Activated T-cell treated with anti-CD3 and anti-CD28 coated beads, Interleukin-2, amount 50 U/mL, for 4 hours (primary cell): ENCODE data around the gene C5orf58. TPM values are rescaled to one million over a fixed set of nuclear protein-coding genes. Genes with fewer than 3 reads are reported as not detected.

Experiments used
- ATAC-seq, 2 donors: fragments of 200-7000 bp; cut with Tn5 transposase; one replicate each; pipeline ENCODE4 v1.10.0; 2021
- DNase-seq: peaks from one replicate; pipeline ENCODE4 v3.0.0-alpha.2; 2020
- H3K27me3 Mint-ChIP-seq: one replicate; pipeline ENCODE4 v1.8.0; 2021; ENCODE audit warnings: low read depth, mixed read lengths
- H3K36me3 Mint-ChIP-seq: one replicate; pipeline ENCODE4 v1.8.0; 2022; ENCODE audit warnings: mixed read lengths; ENCODE audit not compliant: insufficient read depth
- H3K4me1 Mint-ChIP-seq: one replicate; pipeline ENCODE4 v1.8.0; 2021; ENCODE audit warnings: low read depth, mixed read lengths
- H3K4me3 Mint-ChIP-seq: one replicate; pipeline ENCODE4 v1.8.0; 2021; ENCODE audit warnings: mild to moderate bottlenecking, moderate library complexity, mixed read lengths
- H3K9me3 Mint-ChIP-seq: one replicate; pipeline ENCODE4 v1.8.0; 2021; ENCODE audit warnings: mixed read lengths
- total RNA-seq, 3 donors: library from RNA; stranded (reverse); gene quantifications; one replicate each; pipeline ENCODE4 v1.2.1, GENCODE V29; 2021

C5orf58 gene
- total RNA-seq, 3 donors from 2014 or later, result not detected

DNA sequence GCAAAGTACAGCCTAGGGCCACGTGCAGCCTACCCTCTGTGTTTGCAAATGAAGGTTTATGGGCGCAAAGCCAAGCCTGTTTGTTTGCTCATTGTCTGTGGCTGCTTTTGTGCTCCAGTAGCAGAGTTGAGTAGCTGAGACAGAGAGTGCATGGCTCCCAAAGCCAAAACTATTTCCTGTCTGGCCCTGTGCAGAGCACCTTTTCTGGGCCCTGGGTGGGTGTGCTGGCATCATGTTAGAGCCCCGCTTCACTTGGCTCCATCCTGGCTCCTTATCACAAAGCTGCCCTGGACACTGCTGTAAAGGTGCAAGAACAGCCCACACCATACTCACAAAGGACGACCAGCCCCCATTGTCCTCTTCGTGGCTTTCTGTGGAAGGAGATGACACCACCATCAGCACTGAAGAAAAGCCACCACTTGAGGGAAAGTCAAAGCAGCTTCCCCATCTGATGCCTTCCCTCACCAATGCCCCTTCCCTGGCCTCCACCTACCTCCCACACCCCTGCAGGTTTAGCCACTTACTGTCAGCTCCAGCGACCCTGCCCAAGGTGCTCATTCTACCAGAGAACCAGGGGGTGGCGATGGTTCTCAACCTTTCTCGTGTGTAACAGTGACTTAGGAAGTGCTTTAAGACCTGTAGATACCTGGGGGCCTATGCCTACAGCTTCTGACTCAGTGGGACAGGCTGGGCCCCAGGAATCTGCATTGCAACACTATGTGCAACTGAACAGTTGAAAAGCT, 41.4 kb downstream of the C5orf58 start:
- peaks cover 65% of the 10 kb centered on the region for H3K36me3 Mint-ChIP-seq
- H3K27me3 Mint-ChIP-seq, result no peaks in the 10 kb centered on the region
- ATAC-seq, result peak; percentile 10 to 19
- H3K4me1 Mint-ChIP-seq, result peaks cover 90% of the 10 kb centered on the region
- no peaks in the 10 kb centered on the region for H3K9me3 Mint-ChIP-seq
- H3K4me3 Mint-ChIP-seq, result peak overlapping the region; percentile 63
- DNase-seq, result peak; percentile 46

DNA sequence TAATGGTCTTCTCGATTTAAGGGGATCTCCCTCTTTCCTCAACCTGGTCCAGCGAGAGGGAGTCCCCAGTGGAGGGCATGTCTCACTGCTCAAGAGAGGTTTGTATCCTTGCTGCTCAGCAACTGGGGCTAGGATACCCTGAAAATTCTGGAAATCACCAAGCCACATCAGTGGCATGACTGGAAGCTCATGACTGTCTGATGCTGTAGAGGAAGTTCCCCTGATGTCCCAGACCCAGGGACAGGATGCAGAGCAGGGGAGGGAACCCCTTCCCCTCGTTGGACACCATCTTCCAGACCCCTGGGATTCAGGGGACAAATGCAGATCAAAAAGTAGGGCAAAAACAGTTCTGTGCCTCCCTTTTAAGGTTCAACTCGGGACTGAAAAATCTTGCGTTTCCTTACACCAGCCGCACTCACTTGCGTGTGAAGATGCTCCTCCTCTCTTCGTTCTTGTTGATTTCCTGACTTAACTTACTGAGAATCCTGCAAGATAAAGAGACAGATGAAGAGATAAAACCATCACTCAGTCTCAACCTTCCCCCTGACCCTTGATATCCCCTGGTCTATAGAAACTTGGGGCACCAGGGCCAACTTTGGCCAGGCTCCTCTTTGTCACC, 42.7 kb downstream of the C5orf58 start:
- Mint-ChIP-seq H3K4me1 (peaks cover 91% of the 10 kb centered on the region), H3K9me3 (no peaks in the 10 kb centered on the region), H3K27me3 (no peaks in the 10 kb centered on the region), H3K36me3 (peaks cover 58% of the 10 kb centered on the region), H3K4me3 (peak overlapping the region; percentile 67)
- DNase-seq (no peak), ATAC-seq (peak; percentile 6 to 17)

DNA sequence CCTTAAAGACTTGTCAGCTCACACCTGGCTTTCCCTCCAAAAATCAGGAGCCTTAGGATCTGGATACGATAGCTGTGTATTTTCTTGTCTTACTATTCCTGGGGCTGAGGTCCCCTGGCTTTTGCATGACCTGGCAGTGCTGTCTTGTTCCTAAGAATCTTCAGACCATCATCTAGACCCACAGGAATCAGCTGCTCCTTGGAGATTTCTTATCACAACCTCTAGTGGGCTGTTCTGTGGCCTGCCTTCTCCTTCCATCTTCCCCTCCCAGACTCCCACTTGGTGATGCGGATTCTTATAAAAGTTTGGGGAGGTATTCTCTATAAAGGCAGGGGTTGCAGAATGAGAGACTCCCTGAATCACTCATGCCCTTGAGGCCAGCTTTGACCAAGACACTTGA, 43.4 kb downstream of the C5orf58 start:
- Mint-ChIP-seq H3K9me3 (no peaks in the 10 kb centered on the region), H3K36me3 (peaks cover 52% of the 10 kb centered on the region), H3K27me3 (no peaks in the 10 kb centered on the region), H3K4me1 (peaks cover 89% of the 10 kb centered on the region), H3K4me3 (peak overlapping the region; percentile 67)
- DNase-seq, result no peak
- ATAC-seq, result no peak

DNA sequence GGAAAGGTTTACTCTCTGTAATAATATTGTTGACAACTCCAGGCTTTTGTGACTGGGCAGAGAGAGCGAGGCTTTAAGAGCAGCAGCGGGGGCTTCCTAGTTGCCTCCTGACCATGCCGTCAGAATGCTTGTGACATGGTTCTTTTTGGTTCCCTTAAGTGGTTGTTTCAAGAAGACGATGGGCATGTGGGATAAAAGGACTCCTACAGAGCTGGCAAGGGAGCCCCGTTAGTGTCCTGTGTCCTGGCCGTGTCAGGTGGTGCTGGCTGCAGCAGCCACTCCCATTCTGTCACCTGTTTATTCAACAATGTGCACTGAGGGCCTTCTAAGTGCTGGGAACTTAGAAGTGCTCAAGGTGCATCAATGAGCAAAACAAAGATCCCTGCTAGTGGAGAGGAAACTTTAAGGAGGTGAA, 45.1 kb downstream of the C5orf58 start:
- Mint-ChIP-seq H3K9me3 (no peaks in the 10 kb centered on the region), H3K4me1 (peaks cover 91% of the 10 kb centered on the region), H3K27me3 (no peaks in the 10 kb centered on the region), H3K36me3 (peaks cover 44% of the 10 kb centered on the region), H3K4me3 (peak overlapping the region; percentile 60)
- no peak for ATAC-seq
- DNase-seq, result no peak

DNA sequence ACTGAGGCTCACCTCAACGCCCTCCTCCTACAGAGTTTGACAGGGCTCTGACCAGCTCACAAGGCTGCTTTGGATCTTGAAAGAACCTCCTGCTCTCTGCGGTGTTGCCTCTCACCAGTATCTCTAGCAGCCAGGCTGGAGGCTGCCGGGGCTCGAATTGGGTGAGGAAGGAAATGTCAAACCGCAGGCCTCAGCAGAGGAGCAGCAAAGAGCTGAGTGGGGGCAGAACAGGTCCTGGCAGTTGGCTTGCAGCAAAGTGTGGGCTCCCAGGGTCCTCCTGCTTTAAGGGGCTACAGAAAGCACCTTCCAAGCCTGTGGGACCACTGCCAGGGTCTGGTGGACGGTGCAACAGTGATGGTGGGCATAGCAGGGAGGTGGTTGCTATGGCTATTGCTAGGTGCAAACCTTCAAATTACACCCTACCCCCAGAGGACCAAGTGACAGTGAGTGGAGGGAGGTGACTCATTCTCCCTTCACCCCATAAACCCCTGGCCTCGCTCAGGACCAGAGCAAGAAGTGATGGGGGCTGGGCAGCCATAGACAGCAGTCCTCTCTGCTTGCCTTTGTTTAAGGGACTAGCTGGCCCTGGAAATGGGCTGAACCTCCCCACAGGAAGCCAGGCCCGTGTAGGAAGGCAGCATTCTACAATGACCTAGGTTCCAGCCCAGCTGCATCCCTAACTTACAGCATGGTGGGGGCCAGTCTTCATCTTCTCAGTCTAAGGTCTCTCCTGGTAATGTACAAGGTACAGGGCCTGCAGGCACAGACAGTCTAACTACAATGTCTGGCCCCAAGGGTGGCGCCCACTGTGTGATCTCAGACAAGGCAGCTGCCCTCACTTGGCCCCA, 46.0 kb downstream of the C5orf58 start:
- ATAC-seq (peak; percentile 86), DNase-seq (peak; percentile 77)
- Mint-ChIP-seq H3K36me3 (peaks cover 48% of the 10 kb centered on the region), H3K9me3 (no peaks in the 10 kb centered on the region), H3K4me3 (peak overlapping the region; percentile 73), H3K4me1 (peaks cover 95% of the 10 kb centered on the region), H3K27me3 (no peaks in the 10 kb centered on the region)

DNA sequence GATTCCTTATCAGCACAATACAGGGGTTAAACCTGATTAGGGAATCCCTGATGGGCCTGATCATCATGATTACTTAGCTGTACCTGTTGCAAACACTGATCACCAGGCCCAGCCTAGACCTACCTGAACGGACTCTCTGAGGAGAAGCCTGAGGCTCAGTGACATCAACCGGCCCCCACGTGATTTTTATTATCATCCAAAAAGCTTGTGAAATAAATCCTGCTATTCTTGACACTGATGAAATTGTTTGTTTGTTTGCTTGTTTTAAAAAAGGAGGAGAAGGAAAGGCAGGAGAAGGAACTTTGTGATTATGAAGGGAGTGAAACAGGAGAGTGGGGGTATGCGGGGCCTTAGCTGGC, 46.7 kb downstream of the C5orf58 start:
- H3K9me3 Mint-ChIP-seq, result no peaks in the 10 kb centered on the region
- ATAC-seq, result no peak
- H3K36me3 Mint-ChIP-seq, result peaks cover 46% of the 10 kb centered on the region
- peak overlapping the region; percentile 73 for H3K4me3 Mint-ChIP-seq
- no peak for DNase-seq
- peaks cover 95% of the 10 kb centered on the region for H3K4me1 Mint-ChIP-seq
- no peaks in the 10 kb centered on the region for H3K27me3 Mint-ChIP-seq

DNA sequence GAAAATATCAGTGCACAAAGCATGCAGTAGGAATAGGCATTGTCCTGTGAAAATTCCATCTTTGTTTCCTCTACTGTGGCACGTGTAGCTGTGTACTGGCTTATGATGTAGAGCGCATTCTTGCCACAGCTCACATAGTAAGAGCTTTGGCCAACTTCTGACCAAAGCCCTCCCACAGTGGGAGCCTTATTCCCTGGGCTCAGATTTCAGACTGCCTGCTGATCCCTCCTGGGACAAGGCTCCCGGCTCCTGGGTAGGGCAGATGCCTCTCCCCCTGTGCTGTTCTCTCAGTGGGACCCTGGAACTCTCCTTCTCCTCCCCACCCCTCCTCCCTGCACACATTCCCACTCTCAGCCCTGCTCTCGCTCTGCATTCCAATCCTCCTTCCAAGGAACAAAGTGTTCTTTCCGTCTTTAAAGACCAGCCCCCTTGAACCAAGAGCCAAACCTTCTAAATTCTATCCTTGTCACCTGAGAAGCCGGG, 47.3 kb downstream of the C5orf58 start:
- DNase-seq (no peak), ATAC-seq (no peak)
- H3K36me3 Mint-ChIP-seq, result peaks cover 48% of the 10 kb centered on the region
- no peaks in the 10 kb centered on the region for H3K27me3 Mint-ChIP-seq
- peaks cover 95% of the 10 kb centered on the region for H3K4me1 Mint-ChIP-seq
- peak overlapping the region; percentile 73 for H3K4me3 Mint-ChIP-seq
- H3K9me3 Mint-ChIP-seq, result no peaks in the 10 kb centered on the region

DNA sequence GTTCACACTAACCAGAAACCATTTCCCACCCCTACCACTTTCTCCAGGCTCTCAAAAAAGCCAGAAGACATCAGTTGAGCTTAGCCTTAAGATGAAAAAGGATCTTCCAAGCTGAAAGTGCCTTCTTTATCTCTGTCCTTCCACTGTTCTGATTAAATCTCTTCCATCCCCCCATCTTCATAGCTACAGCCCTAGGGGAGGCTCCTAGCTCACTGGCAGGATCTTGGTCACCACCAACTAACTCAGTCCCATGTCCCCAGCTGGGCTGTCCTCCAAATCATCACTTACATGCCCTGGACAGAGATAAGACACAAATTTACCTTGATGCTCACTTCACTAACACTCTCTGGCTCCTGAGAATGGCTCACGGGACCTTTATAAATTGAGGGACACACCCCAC, 50.5 kb downstream of the C5orf58 start:
- H3K36me3 Mint-ChIP-seq, result peaks cover 56% of the 10 kb centered on the region
- DNase-seq (no peak), ATAC-seq (no peak)
- peak overlapping the region; percentile 16 for H3K4me3 Mint-ChIP-seq
- no peaks in the 10 kb centered on the region for H3K27me3 Mint-ChIP-seq
- no peaks in the 10 kb centered on the region for H3K9me3 Mint-ChIP-seq
- peaks cover 97% of the 10 kb centered on the region for H3K4me1 Mint-ChIP-seq

DNA sequence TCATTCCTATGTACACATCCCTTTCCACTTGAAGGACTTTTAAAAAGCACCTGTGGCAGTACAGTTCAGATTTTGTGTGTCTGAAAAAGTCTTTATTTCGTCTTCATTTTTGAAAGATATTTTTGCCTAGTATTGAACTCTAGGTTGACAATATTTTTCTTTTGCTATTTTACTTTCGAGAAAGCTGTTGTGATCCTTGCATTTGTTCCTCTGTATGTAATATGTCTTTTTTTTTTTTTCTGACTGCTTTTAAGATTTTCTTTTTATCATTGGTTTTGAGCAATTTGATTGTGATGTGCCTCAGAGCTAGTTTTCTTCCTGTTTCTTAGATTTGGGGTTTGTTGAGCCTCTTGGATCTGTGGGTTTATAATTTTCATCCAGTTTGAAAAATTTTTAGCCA, 51.4 kb downstream of the C5orf58 start:
- Mint-ChIP-seq H3K4me1 (peaks cover 98% of the 10 kb centered on the region), H3K36me3 (peaks cover 63% of the 10 kb centered on the region), H3K27me3 (no peaks in the 10 kb centered on the region), H3K4me3 (no peak overlapping the region), H3K9me3 (no peaks in the 10 kb centered on the region)
- ATAC-seq (no peak), DNase-seq (no peak)

DNA sequence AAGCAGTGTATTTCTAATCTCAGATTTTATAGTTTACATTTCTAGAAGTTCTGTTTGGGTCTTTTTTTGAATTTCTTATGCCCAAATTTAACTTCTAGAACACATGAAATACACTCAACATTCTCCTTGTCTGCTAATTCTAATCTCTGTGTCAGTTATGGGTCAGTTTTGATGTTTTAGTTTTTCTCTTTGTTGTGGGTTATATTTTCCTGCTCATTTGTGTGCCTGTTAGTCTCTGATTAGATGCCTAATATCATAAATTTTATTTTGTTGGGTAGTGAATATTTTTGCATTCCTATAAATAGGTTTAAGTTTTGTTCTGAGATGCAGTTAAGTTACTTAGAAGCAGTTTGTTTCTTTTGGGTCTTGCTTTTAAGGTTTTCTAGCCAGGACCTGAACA, 52.4 kb downstream of the C5orf58 start:
- H3K36me3 Mint-ChIP-seq, result peaks cover 64% of the 10 kb centered on the region
- H3K9me3 Mint-ChIP-seq, result no peaks in the 10 kb centered on the region
- no peak for ATAC-seq
- H3K4me3 Mint-ChIP-seq, result no peak overlapping the region
- H3K27me3 Mint-ChIP-seq, result no peaks in the 10 kb centered on the region
- DNase-seq, result no peak
- H3K4me1 Mint-ChIP-seq, result peaks cover 98% of the 10 kb centered on the region

DNA sequence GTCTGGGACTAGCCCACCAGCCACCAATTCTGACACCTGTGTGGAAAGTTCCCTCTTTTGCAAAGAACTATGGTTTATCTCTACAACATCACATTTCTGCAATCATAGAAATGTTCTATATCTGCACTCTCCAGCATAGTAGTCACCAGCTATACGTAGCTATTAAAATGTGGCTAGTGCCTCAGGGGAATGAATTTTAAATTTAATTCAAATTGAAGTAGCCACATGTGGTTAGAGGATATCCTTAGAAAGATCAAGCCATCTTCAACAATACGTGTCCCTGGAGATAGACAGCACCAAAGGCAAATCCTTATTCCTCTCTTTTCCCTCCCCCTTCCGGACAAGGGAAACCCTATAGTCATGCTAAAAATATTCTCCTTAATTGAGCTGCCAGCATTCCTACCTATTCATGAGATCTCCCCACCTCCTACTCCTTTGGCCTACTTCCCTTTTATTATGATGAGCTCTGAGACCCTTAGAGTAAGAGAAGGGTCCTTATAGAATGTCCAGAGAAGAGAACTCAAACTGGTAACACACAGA, 53.7 kb downstream of the C5orf58 start:
- DNase-seq, result no peak
- Mint-ChIP-seq H3K9me3 (no peaks in the 10 kb centered on the region), H3K4me1 (peaks cover 99% of the 10 kb centered on the region), H3K36me3 (peaks cover 74% of the 10 kb centered on the region), H3K4me3 (no peak overlapping the region), H3K27me3 (no peaks in the 10 kb centered on the region)
- no peak for ATAC-seq

DNA sequence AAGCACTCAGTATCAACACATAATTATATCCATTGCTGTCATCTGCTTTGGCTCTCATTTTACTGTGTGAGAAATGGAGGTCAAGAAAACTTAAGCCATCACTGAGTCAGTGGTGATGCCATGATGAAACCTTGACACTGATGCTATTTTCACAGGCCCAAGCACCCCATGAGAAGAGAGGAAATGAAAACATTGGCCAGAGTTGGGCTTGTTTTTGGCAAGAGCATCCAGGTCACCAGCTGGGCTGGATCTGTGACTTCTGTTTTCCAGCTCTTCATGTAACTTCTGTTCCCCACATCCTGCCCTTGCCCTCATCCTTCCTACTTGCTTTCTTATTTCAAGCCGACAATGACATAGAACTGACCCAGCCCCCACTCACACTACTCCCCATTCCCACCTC, 54.7 kb downstream of the C5orf58 start:
- no peaks in the 10 kb centered on the region for H3K27me3 Mint-ChIP-seq
- H3K9me3 Mint-ChIP-seq, result no peaks in the 10 kb centered on the region
- peaks cover 99% of the 10 kb centered on the region for H3K4me1 Mint-ChIP-seq
- DNase-seq (no peak), ATAC-seq (peak in 1 of 2 donors; percentile 14)
- H3K4me3 Mint-ChIP-seq, result peak overlapping the region; percentile 55
- H3K36me3 Mint-ChIP-seq, result peaks cover 80% of the 10 kb centered on the region

DNA sequence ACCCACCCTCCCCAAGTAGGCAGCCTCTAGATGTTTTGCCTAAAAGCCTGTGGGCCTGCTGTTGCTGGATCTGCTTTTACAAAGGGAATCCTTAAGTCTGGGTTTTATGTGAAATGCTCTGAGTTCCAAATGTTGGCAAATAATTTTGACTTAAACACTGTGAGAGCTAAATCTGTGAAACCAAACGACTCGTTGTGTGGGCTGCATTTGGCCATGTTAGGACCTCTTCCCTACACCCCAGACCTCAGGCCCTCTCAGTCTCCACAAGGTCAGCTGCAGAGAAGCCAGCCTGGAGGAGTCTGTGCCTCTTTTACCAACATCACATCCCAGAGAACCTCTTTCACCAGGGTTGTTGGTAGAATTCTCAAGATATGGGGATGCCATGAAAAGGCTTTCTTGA, 55.4 kb downstream of the C5orf58 start:
- ATAC-seq, result no peak
- Mint-ChIP-seq H3K36me3 (peaks cover 84% of the 10 kb centered on the region), H3K4me3 (no peak overlapping the region), H3K9me3 (no peaks in the 10 kb centered on the region), H3K4me1 (peaks cover 99% of the 10 kb centered on the region), H3K27me3 (no peaks in the 10 kb centered on the region)
- DNase-seq, result no peak

DNA sequence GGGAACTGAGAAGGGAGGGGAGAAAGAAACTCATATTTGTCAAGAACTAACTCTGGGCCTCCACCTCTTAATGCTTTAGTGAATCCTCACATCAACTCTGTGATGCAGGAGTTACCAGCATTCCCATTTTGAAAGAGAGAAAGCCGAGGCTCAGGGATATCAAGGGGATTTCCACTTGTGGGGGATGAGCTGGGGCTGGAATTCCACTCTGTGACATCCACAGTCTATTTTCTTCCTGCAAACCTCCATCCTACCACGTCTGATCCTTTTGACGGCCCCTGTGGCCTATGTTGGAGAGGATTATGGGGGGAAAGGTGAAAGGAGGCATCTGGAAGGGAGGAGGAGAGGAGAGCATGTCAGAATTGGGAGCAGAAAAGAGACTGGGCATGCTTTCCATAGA, 55.8 kb downstream of the C5orf58 start:
- Mint-ChIP-seq H3K4me1 (peaks cover 99% of the 10 kb centered on the region), H3K36me3 (peaks cover 83% of the 10 kb centered on the region), H3K27me3 (no peaks in the 10 kb centered on the region), H3K9me3 (no peaks in the 10 kb centered on the region), H3K4me3 (peak overlapping the region; percentile 46)
- ATAC-seq (no peak), DNase-seq (no peak)
